Airway epithelial cell (primary cell): ENCODE results near the gene SHC2. TPM values are rescaled to one million over a fixed set of nuclear protein-coding genes. Genes with fewer than 3 reads are reported as not detected.

Experiments used
- total RNA-seq: library from RNA; depleted of rRNA; stranded (reverse); fragments of >200 nt; gene quantifications from 2 replicates; pipeline ENCODE4 v1.2.3, GENCODE V29; 2015

Gene SHC2, protein sequence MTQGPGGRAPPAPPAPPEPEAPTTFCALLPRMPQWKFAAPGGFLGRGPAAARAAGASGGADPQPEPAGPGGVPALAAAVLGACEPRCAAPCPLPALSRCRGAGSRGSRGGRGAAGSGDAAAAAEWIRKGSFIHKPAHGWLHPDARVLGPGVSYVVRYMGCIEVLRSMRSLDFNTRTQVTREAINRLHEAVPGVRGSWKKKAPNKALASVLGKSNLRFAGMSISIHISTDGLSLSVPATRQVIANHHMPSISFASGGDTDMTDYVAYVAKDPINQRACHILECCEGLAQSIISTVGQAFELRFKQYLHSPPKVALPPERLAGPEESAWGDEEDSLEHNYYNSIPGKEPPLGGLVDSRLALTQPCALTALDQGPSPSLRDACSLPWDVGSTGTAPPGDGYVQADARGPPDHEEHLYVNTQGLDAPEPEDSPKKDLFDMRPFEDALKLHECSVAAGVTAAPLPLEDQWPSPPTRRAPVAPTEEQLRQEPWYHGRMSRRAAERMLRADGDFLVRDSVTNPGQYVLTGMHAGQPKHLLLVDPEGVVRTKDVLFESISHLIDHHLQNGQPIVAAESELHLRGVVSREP
- total RNA-seq: 0.07 and 0.14 TPM in 2 replicates

DNA sequence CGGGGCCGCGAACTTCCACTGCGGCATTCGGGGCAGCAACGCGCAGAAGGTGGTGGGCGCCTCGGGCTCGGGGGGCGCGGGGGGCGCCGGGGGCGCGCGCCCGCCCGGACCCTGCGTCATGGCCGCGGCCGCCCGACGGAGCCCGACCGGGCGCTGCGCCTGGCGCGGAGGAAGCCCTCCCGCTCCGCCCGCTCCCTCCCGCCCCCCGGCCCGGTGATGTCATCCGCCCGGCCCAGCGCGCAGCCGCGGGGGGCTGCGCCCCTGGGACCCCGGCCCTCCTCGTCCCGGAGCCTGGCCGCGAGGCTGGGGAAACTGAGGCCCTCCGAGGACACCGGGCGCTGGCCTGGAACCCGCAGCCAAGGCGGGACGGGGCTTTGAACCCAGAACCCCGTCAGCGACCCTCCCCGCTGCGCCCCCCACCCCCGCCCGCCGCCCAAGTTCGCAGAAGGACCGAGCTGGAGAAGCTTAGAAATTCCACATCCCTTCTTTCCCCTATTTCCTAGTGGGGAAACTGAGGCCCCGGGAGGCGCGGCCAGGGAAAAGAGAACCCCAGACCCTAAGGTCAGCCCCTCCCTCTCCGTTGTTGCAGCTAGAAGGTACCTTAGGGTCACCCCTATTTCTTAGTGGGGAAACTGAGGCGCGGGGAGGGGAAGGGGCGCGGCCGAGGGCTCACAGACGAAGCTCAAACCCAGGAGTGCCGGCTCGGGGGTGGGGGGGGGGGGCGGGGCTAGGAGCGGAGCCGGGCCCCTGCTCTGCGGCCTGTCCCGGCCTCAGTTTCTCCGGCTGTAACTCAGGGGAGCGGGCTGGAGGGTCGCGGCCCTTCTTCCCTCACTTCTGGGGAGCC, at the start of gene SHC2:
Gene SHC2 (minus strand): TSS at position 157 of the 844 bp plus-strand sequence. CDS start 37 bp downstream, at position 120.

DNA sequence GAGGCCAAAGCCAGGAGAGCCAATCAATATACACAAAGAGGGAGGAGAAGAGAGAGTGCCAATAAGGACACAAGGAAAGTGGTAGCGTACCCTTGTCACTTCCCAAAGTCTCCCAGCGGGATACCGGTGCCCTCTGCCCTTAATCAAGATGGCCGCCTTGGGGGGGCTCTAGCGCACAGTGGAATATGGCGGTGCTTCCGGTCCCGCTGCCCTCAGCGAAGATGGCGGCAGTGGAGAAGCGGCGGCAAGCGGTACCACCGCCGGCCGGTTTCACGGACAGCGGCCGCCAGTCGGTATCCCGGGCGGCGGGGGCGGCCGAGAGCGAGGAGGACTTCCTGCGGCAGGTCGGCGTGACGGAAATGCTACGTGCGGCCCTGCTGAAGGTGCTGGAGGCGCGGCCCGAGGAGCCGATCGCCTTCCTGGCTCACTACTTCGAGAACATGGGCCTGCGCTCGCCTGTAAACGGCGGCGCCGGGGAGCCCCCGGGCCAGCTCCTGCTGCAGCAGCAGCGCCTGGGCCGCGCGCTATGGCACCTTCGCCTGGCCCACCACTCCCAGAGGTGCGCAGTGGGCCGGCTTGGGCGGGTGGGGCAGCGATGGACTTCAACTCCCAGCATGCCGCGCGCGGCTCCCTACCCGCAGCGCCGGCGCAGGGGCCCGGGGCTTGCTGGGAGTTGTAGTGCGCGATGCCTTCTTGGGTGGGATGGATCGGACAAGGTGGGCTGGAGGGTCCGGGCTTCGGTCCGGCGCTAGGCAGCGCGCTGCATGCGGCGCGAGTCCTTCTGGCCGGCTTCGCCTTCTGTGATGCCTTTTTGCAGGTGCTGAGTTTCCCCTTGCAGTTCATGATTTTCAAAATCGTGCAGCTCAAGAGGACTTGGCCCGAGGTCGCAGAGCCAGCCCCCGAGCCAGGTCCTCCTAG, 46.7 kb upstream of the SHC2 start, which contains the start of gene TPGS1:
Gene TPGS1 (plus strand): TSS at position 212 of the 918 bp plus-strand sequence. CDS start 10 bp downstream, at position 222.

DNA sequence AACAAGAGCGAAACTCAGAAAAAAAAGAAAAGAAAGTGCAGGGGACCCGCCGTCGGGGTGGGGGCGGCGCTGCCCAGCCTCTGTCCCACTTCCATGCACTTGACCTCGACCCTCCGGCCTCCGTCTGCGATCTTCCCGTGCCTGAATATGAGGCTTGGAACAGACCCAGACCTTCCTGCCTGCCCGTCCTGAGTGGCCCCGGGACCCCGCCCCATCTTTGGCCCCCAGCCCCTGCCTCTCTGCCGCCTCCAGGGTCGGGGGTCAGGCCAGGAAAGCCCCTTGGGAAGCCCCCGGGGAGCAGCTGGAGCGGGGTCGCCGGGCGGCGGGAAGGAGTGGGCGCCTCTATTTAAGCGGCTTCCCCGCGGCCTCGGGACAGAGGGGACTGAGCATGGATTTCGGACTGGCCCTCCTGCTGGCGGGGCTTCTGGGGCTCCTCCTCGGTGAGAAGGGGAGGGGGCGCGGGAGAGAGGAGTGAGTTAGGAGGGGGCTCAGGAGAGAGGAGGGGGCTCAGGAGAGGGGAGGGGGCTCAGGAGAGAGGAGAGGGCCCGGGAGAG, 35.4 kb upstream of the SHC2 start, which contains the start of gene MADCAM1:
Gene MADCAM1 (plus strand): TSS at position 375 of the 554 bp plus-strand sequence. CDS start 14 bp downstream, at position 389.

DNA sequence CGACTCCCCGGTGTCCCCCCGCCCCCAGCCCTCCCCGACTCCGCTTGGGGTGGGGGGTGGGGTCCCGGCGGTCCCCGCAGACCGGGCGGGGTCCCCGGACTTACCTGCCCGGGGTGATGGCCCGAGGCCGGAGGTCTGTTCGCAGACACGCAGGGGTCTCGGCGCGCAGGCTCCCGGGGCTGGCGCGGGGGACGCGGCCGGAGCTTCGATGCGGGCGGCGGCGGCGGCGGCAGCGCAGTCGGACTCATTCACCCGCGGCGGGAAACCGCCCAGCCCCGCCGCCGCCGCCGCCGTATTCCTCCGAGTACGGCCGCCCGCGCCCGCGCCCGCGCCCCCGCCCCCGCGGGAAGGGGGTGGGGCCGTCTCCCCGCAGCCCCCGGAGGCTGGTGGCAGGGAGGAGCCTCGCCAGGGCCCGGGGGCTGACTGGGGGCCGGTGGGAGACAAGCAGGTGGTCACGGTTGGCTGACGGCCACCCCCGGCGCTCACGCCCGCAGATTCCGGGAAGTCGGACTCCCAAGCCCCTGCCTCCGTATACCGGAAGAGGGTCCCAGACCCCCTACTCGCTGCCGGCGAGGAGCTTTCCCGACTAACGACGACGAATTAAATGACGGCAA, 51.8 kb downstream of the SHC2 start, which contains the start of gene C2CD4C:
Gene C2CD4C (minus strand): TSS at position 246 of the 614 bp plus-strand sequence. CDS start 786 bp downstream, outside the sequence.

Other genes with a start within 250 kb of the SHC2 start
- 56.1 and 62.1 TPM in 2 replicates for gene PLPP2, start 169.6 kb downstream of the SHC2 start, total RNA-seq
- 7.9 and 13.5 TPM in 2 replicates for gene MIER2, start 116.2 kb downstream of the SHC2 start, total RNA-seq
- 0.42 TPM in 2 replicates for gene C2CD4C, start 51.9 kb downstream of the SHC2 start, total RNA-seq
- gene MADCAM1, start 35.5 kb upstream of the SHC2 start, total RNA-seq: 0.14 TPM in 1 of 2 replicates, not detected in the other
- 37.6 and 38.8 TPM in 2 replicates for gene TPGS1, start 46.5 kb upstream of the SHC2 start, total RNA-seq
- gene CDC34, start 70.7 kb upstream of the SHC2 start, total RNA-seq: 94.9 and 162 TPM in 2 replicates
- gene GZMM, start 83.0 kb upstream of the SHC2 start, total RNA-seq: 0.37 TPM in 1 of 2 replicates, not detected in the other
- gene BSG, start 111.6 kb upstream of the SHC2 start, total RNA-seq: 634 and 675 TPM in 2 replicates
- 0.63 and 0.98 TPM in 2 replicates for gene HCN2, start 128.8 kb upstream of the SHC2 start, total RNA-seq
- gene POLRMT, start 172.5 kb upstream of the SHC2 start, total RNA-seq: 35.1 and 38.7 TPM in 2 replicates
- gene FGF22, start 178.8 kb upstream of the SHC2 start, total RNA-seq: not detected in 2 replicates
- gene RNF126, start 202.2 kb upstream of the SHC2 start, total RNA-seq: 139 and 142 TPM in 2 replicates
- gene FSTL3, start 215.4 kb upstream of the SHC2 start, total RNA-seq: 207 and 297 TPM in 2 replicates
- gene PRSS57, start 234.4 kb upstream of the SHC2 start, total RNA-seq: not detected in 2 replicates
- gene PALM, start 247.9 kb upstream of the SHC2 start, total RNA-seq: 6.7 TPM in 2 replicates